GM18870 (cell line): ENCODE measurements around the gene ZNF548.

ENCODE experiments used
- ATAC-seq: cut with Tn5 transposase; IDR thresholded peaks from one replicate; pipeline ENCODE4 v1.9.1; 2021; ENCODE audit warnings: moderate library complexity; ENCODE audit not compliant: unreplicated experiment

Gene ZNF548

DNA sequence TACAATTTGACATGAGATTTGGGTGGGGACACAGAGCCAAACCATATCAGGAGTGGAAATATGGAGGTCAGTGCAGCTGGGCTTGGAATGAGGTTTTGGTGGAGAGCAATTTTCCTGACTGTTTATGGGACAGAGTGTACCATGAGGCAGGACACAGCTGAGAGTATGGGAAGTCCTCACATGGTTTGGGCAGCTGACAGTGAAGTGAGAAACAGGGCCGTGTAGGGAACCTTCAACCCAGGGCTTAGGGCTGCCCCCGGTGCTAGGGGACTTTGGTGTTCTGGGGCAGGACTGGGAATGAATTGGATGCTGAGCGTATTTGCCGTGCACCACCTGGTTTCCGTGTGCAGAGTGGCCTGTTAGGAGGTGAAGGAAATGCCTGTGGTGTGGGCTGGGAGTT lies 6.1 kb downstream of the ZNF548 start:
- no peak for ATAC-seq

DNA sequence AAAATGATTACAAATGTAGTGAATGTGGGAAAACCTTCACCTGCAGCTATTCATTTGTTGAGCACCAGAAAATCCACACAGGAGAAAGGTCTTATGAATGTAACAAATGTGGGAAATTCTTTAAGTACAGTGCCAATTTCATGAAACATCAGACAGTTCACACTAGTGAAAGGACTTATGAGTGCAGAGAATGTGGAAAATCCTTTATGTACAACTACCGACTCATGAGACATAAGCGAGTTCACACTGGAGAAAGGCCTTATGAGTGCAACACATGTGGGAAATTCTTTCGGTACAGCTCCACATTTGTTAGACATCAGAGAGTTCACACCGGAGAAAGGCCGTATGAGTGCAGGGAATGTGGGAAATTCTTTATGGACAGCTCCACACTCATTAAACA lies 9.2 kb downstream of the ZNF548 start:
- ATAC-seq: no peak

DNA sequence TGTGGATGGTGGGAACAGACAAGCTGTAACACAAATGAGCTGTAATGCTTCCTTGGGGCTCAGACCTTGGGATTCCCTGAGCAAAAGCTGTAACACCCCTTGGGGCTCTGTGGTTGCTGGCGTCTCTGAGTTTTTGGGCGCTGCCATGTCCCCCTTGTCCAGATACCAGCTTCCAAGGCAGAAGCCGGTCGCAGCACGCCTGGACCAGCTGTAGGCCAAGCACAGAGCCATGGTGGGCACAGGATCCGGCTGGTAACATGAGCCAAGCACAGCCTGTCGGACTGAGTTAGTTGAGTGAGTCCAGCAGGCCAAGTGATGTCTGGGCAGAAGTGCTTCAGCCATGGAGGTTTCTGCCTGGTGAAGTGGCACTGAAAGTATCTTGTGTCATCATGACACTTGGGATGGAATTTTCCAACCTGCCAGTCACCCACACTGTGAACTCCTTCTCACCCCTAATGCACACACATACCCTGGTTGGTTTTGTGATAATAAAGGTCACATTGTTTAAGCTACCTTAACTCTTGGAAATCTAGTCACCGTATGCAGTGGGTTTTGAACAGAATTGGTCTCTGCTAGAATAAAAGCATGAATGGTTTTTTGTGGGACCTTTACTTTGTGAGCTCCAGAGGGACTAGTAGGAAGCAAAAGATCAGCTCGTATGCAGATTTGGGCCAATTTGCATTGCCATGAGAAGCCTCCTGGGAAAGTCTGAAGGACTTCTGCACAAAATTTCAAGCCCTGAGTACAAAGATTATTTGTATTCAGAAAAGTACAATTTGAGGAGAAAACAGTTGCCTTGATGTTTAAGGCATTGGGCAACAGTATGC lies 14.3 kb downstream of the ZNF548 start:
- no peak for ATAC-seq

DNA sequence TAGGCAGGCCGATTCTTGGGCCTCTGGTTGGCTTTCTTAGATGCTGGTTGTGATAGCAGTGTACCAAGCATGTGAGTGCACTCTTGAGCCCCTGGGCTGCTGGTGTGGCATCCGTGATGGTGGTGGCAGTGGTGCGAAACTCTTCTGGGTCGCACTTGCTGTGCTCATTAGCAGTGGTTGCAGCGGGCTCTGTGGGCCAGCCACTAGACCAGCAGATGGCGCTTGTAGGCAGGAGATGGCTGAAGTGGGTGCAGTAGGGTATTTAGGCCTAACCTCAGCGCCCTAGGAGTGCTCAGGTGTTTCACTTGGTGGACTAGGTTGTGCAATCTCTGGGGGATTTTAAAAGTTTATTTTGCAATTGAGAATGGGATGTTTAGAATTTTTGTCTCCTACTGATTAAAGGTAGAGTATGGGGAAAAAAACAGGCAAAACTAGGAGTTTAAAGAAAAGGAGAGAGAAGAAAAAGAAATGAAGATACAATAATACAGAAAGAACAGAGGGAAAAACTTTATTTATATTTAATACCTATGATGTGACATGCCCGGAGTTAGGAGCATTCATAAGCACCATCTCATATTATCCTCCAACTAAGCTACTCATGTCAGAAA lies 17.0 kb downstream of the ZNF548 start:
- no peak for ATAC-seq

DNA sequence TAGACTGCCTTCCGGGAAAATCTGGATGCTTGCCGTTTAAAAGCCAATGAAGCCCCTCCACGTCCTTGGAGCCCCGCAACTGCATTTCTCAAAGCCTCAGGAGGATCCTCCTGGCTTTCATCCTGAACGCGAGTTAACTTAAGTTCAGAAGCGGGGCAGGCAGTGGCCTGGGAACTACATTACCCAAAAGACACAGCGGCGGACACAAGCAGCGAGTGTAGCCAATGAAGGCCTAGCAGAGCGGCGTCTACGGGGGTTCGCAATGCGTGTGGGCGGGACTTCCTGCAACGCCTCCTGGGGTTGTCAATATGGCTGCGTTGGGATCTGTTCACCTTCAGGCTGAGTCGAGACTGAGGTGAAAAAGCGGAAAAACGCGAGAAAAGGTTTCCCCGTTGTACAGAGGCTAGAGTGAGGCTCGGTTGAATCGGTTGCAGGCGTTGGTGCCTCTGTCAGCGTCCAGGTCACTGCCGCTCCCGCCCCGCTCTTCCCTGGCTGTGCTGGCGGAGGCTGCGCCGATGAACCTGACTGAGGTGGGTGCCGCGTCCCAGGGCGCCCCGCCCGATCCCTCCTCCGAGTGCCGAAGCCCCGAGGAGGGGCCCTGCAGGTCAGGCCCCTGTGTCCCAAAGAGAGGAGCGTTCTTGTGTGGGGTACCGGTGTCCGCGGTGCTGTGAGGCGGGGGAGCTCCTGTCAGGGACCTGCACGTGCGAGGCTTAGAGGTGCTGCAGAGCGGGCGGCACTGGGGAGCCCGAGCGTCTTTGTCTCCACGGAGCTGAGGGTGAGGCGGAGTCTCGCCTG lies 21.4 kb downstream of the ZNF548 start, which contains the start of gene ZNF17:
Gene ZNF17 (plus strand): TSS at position 285 of the 795 bp plus-strand sequence. CDS start 2,455 bp downstream, outside the sequence.
- ATAC-seq: peak; percentile 94

DNA sequence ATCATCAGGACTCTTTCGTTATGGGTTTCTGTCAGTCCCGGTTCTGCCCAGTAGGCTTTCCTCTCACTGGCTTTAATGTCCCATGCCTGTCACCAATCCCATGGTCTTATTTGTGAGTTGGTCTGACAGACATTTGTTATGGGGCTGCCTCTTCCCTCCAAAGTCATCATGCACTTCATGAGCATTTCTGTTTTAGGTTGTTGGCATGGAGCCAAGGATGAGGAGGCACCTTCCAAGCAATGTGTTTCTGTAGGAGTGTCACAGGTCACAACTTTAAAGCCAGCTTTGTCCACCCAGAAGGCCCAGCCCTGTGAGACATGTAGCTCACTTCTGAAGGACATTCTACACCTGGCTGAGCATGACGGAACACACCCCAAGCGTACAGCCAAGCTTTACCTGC lies 29.8 kb downstream of the ZNF548 start:
- ATAC-seq: no peak

DNA sequence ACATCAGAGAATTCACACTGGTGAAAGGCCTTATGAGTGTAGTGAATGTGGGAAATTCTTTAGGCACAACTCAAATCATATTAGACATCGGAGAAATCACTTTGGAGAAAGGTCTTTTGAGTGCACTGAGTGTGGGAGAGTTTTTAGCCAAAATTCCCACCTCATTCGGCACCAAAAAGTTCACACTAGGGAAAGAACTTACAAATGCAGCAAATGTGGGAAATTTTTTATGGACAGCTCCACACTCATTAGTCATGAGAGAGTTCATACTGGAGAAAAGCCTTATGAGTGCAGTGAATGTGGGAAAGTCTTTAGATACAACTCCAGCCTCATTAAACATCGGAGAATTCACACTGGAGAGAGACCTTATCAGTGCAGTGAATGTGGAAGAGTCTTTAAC lies 31.4 kb downstream of the ZNF548 start:
- ATAC-seq: no peak

DNA sequence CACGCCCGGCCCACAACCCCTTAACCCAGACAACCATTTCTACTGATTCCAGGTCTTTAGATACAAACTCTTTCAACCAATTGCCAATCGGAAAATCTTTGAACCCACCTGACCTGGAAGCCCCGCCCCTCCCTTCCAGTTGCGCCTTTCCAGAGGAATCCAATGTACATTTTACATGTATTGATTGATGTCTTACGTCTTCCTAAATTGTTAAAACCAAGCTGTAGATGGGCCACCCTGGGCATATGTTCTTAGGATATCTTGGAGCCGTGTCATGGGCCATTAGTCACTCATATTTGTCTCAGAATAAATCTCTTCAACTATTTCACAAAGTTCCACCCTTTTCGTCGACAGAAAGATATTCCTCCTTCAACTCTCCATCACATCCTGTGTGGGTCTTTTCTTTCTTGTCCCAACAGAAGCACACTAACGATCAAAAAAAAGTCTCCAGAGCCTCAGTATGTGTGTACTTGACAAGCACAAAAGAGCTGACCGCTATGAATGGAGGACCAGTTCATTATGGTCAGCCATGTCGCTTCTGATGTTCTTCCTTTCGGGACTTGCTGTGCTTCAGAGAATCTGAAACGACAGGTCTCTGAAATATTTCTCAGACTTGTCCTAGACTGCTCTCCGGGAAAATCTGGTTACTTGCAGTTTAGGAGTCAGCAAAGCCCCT lies 44.9 kb downstream of the ZNF548 start:
- ATAC-seq: peak; percentile 16

DNA sequence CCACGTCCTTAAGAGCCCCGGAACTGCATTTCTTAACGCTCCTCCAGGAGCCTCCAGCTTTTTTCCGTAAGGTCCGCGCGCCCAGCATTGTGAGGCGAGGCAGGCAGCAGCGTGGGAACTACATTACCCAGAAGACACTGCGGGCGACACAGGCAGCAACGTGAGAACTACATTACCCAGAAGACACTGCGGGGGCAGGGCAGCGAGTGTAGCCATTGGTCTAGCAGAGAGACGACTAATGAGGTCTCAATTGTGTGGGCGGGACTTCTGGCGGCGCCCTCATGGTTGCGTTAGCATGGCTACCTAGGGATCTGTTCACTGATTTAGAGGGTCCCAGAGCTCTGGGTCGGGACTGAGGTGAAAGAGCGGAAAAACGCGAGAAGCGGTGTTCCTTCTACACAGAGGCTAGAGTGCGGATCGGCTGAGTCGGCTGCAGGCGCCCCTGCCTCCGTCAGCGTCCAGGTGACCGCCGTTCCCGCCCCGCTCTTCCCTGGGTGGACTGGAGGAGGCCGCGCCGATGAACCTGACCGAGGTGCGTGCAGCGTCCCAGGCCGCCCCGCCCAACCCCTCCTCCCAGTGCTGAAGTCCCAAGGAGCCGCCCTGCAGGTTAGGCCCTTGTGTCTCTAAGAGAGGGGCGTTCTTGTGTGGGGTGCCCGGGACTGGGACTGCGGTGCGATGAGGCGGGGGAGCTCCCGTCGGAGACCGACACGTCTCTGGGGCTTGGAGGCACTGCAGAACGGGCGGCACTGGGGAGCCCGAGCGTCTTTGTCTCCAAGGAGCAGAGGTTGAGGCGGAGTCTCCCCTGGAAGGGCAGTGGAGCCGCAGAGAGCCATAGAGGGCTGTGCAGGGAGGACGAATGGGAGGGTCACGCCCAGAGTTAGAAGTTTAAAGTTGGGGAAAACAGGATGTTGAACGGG lies 45.7 kb downstream of the ZNF548 start, which contains the start of gene ZNF749:
Gene ZNF749 (plus strand): TSS at position 264 of the 917 bp plus-strand sequence. CDS start 254 bp downstream, at position 518.
- peak; percentile 98 for ATAC-seq

DNA sequence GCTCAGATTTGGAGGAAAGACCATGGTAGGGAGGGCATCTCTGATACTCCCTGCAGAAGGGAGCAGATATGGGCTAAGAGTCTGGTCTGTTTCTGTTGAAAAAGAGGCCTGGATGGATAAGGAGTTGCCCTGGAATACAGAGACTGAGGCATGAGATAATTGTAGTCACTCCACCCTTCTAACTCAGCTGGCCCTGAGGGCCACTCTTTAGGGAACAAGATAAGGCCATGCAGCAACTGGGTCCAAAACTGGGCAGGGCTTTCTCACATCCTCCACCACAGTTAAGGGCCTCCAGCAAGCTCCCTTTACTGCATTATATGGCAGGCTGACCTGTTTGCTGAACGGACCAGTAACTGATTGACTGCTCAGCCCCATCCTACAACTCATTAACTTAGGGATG lies 46.8 kb downstream of the ZNF548 start:
- no peak for ATAC-seq

DNA sequence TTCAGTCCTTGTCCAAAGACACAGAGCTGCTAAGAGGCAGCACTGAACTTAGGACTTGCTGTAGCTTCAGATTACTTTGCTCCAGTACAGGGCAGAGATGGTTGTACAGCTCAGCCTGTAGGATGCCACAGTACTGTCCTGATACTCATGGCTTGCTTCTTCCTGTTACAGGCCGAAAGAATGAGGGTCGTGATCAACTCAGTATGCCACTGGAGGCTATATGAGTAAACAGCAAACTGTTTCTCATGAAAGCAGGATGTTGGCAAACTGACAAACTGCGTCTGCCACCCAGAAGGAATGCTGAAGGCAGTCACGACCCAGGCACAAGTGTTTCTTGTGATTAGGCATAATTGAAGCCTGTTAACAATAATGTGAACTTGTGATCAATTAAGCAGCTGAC lies 48.3 kb downstream of the ZNF548 start:
- ATAC-seq: no peak

DNA sequence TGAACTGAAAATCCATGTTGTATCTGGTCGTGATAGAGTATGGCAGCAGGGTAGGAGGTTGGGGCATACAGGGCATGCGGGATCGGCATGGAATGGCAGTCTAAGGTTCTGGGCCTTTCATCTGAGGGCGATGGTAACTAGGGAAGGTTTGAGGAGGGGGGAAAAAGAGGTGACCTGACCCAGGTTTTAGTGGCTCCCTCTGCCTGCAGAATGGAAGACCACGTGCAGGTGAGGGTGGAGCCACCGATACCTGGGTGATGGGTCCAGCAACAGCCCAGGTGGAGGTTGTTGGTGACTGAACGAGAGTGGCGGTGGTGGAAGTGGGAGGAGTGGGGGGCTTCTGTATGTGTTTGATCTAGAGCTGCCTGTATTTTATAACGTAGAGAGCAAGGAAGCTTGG lies 49.3 kb downstream of the ZNF548 start:
- ATAC-seq: no peak

DNA sequence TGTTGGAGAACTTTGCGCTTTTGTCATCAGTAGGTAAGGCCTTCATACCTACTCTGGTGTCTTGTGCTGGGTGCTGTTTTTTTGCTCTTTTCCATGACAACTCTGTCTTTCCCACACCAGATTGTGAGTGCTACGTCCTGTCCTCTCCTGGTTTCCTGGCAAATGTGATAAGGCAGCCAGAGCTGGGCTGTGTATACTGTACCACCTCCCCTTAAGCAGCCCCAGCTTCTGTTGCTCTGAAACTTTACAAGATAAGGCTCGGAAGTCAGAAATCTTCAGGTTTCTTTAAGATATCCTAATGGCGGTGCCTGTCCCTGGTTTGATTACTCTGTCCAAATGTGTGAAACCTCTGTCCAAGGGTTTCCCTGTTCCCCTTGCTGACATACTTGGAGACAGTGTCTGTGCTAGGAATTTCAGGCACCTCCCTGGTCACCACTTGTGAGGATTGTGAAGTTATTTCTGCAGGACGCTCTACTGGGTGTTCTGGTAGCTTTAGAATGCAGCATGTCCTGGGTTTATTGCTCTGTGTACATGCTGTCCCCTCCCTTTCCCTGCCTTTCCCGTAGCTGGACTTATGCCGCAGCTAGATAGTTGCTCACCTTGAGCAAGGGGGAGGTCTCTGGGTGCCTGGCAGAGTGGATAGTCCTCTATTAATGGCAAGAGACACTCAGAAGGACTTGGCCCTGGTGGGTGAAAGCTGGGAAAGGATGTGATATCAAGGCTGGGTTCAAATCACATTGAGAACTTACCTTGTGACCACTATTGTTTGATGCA lies 52.5 kb downstream of the ZNF548 start:
- no peak for ATAC-seq

DNA sequence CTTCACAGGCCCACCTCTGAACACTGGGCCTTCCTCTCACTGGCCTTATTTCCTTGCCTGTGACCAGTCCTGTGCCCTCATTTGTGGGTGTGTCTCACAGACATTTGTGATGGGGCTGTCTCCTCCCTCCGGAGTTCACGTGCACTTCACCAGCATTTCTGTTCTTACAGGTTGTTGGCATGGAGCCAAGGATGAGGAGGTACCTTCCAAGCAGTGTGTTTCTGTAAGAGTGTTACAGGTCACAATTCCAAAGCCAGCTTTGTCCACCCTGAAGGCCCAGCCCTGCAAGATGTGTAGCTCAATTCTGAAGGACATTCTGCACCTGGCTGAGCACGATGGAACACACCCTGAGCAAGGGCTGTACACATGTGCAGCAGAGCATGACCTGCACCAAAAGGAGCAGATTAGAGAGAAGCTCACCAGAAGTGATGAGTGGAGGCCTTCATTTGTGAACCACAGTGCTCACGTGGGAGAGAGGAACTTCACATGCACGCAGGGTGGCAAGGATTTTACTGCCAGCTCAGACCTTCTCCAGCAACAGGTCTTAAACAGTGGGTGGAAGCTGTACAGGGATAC lies 53.6 kb downstream of the ZNF548 start:
- no peak for ATAC-seq

DNA sequence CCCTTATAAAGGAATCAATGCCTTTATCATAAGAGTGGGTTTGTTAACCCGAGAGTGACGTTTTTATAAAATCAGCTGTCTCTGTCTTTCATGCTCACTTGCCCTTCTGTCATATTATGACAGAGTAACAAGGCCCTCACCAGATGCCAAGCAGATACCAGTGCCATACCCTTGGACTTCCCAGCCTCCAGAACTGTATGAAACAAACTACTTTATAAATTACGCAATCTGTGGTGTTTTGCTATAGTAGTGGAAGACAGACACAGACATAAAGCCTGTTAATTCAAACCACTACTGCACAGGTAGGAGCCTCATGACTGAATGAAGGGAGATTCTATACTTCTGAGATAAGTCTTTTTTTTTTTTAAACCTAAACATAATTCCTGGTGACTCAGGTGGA lies 62.7 kb downstream of the ZNF548 start:
- no peak for ATAC-seq
